Tibial nerve (tissue), 3 donors: ENCODE measurements around the gene RASL10B.

ENCODE experiments used
- POLR2A ChIP-seq, 2 donors: fragments of 450-650 bp; IDR thresholded peaks; one replicate each; pipeline ENCODE4 v1.6.1; 2017; ENCODE audit warnings: antibody characterized with exemption in 2 of 2, mild to moderate bottlenecking in 2 of 2, moderate library complexity in 2 of 2
- TF ChIP-seq, protein P1 (sequence below), 5 experiments: fragments of 200-600 bp in 3 of 5; fragments of 450-650 bp in 2 of 5; sonication (generic) in 3 of 5; IDR thresholded peaks; one replicate each; pipeline ENCODE4 v1.5.1; 2016 to 2019; ENCODE audit warnings: antibody characterized with exemption in 5 of 5, mild to moderate bottlenecking in 3 of 5, moderate library complexity in 2 of 5

DNA sequence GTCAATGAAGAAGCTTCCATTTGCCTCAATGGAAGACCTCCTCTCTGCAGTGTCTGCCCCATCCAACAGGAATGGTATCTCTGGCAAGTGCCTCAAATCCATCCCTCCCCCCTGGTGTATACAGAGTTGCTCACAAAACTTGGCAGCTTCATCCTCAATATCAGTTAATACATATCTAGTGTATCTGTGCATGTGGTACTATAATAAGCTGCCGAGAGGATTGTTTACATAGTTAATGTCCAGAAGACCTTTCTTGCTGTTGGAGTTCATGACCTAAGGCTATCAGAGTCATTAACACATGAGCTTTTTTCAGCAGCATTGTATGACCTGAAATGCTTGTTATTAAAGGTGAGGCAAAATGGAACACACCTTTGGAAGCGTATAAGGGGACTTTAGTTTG, 14.0 kb upstream of the RASL10B start:
- TF ChIP-seq, protein P1, sequence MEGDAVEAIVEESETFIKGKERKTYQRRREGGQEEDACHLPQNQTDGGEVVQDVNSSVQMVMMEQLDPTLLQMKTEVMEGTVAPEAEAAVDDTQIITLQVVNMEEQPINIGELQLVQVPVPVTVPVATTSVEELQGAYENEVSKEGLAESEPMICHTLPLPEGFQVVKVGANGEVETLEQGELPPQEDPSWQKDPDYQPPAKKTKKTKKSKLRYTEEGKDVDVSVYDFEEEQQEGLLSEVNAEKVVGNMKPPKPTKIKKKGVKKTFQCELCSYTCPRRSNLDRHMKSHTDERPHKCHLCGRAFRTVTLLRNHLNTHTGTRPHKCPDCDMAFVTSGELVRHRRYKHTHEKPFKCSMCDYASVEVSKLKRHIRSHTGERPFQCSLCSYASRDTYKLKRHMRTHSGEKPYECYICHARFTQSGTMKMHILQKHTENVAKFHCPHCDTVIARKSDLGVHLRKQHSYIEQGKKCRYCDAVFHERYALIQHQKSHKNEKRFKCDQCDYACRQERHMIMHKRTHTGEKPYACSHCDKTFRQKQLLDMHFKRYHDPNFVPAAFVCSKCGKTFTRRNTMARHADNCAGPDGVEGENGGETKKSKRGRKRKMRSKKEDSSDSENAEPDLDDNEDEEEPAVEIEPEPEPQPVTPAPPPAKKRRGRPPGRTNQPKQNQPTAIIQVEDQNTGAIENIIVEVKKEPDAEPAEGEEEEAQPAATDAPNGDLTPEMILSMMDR (IDR thresholded peaks at IDR 0.05), result no peak
- TF ChIP-seq POLR2A (IDR thresholded peaks at IDR 0.05), result no peak
